Airway epithelial cell (primary cell): ENCODE results near the gene SCCPDH. TPM values are rescaled to one million over a fixed set of nuclear protein-coding genes. Genes with fewer than 3 reads are reported as not detected.

ENCODE experiments used
- total RNA-seq: library from RNA; depleted of rRNA; stranded (reverse); fragments of >200 nt; gene quantifications from 2 replicates; pipeline ENCODE4 v1.2.3, GENCODE V29; 2015

The SCCPDH gene, protein sequence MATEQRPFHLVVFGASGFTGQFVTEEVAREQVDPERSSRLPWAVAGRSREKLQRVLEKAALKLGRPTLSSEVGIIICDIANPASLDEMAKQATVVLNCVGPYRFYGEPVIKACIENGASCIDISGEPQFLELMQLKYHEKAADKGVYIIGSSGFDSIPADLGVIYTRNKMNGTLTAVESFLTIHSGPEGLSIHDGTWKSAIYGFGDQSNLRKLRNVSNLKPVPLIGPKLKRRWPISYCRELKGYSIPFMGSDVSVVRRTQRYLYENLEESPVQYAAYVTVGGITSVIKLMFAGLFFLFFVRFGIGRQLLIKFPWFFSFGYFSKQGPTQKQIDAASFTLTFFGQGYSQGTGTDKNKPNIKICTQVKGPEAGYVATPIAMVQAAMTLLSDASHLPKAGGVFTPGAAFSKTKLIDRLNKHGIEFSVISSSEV
- total RNA-seq = 6.5 and 10.0 TPM in 2 replicates

GRCh38 chr1:246724016-246724730, at the start of gene SCCPDH:
Gene SCCPDH (plus strand): TSS chr1:246724409. CDS start chr1:246724423, 14 bp downstream.

Other genes starting within 250 kb of the SCCPDH start
- gene SMYD3, start 217.1 kb upstream of the SCCPDH start, total RNA-seq = 15.2 and 20.8 TPM in 2 replicates
- 11.6 and 13.8 TPM in 2 replicates for gene TFB2M, start 158.1 kb upstream of the SCCPDH start, total RNA-seq
- gene CNST, start 158.0 kb upstream of the SCCPDH start, total RNA-seq = 4.9 and 6.0 TPM in 2 replicates
- gene AHCTF1, start 207.5 kb downstream of the SCCPDH start, total RNA-seq = 15.5 and 24.5 TPM in 2 replicates